Fibroblast of skin of left quadriceps (primary cell): Measurements from ENCODE around the gene PRDX2.

Source experiments
- DNase-seq, 2 experiments: peaks; one replicate each; pipeline ENCODE4 v3.0.0-alpha.2; 2013; ENCODE audit warnings: low read depth in 2 of 2

PRDX2 gene

DNA sequence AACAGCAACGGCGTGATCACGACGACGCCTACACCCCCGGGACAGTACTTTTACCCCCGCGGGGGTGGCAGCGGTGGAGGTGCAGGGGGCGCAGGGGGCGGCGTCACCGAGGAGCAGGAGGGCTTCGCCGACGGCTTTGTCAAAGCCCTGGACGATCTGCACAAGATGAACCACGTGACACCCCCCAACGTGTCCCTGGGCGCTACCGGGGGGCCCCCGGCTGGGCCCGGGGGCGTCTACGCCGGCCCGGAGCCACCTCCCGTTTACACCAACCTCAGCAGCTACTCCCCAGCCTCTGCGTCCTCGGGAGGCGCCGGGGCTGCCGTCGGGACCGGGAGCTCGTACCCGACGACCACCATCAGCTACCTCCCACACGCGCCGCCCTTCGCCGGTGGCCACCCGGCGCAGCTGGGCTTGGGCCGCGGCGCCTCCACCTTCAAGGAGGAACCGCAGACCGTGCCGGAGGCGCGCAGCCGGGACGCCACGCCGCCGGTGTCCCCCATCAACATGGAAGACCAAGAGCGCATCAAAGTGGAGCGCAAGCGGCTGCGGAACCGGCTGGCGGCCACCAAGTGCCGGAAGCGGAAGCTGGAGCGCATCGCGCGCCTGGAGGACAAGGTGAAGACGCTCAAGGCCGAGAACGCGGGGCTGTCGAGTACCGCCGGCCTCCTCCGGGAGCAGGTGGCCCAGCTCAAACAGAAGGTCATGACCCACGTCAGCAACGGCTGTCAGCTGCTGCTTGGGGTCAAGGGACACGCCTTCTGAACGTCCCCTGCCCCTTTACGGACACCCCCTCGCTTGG, 9.3 kb downstream of the PRDX2 start:
- DNase-seq, result no peak

DNA sequence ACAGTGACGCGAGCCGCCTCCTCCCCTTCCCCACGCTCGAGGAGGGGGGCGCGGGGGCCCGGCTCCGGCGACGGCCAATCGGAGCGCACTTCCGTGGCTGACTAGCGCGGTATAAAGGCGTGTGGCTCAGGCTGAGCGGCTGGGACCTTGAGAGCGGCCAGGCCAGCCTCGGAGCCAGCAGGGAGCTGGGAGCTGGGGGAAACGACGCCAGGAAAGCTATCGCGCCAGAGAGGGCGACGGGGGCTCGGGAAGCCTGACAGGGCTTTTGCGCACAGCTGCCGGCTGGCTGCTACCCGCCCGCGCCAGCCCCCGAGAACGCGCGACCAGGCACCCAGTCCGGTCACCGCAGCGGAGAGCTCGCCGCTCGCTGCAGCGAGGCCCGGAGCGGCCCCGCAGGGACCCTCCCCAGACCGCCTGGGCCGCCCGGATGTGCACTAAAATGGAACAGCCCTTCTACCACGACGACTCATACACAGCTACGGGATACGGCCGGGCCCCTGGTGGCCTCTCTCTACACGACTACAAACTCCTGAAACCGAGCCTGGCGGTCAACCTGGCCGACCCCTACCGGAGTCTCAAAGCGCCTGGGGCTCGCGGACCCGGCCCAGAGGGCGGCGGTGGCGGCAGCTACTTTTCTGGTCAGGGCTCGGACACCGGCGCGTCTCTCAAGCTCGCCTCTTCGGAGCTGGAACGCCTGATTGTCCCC, 10.1 kb downstream of the PRDX2 start, which contains the start of gene JUNB:
TSS of gene JUNB (plus strand) at position 142 of the 706 bp plus-strand sequence. CDS start at position 428, 286 bp downstream.
- peak; percentile 94 to 95 for DNase-seq

DNA sequence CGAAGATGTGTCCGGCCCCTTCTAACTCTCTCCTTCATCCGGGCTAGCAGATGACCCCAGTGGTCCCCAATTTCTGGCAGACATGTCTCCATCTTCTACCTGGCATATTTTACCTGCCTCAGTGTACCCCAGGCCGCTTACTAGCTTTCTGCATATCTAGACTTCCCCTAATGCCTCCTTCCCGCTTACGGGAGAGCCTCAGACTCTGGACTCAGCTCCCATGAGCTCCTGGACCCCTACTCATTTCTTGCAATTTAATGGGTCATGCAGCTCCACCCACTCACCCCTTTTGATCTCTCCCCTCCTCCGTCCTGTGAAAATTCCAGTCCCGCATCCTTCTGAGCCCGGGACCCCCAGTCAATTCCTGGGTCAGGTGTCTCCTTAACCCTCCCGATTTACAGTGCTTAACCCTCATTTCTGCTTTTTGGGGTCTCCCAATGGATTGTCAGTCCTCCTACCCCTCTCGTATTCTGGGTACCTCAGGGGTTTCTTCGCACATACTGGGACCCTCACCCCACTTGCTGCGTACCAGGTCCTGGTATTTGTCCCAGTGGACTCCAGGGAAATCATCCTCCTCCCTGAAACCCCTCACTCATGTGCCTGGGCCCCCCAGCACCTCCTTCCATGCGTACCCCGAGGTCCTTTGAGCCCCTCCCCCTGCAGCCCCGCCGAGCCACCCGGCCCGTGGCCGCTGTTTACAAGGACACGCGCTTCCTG, 10.8 kb downstream of the PRDX2 start:
- no peak for DNase-seq

DNA sequence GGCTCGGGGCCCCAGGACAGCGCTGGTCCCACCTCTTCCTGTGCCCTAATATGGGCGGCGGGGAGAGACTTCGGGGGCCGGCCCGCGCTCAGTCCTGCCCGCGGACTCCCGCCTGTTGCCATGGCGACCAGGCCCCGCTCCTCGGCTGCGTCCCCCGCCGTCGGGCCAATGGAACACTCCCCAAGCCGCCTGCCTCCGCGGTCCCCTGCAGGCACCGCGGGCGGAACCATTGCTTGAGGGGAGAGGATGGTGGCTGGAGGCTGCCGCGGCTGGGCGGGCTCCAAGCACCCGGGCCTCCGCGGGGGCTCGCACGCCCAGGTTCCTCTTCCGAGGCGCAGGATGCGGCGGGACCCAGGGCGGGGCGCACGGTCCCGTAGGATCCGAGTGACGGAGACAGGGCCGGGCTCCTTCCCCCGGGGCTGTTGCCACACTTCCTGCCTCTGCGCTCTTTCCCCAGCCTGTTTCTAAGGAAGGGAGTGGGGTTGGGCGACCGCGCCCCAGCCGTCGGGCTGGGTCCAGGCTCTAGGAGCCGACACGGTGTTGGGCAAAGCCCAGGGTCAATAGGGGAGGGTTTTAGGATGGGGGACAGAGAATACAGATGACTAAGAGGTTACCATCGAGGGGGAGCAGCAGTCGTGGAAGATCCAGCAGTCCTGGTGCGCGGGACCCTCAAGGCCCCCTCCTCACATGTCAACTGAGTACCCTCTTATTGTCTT, 11.5 kb downstream of the PRDX2 start:
- peak; percentile 94 to 96 for DNase-seq

GRCh38 chr19:12789098-12789903, 12.3 kb downstream of the PRDX2 start:
- no peak for DNase-seq

- DNase-seq, result no peak
Observed at GRCh38 chr19:12788682-12789097, 12.9 kb downstream of the PRDX2 start.

GRCh38 chr19:12788042-12788681, 13.4 kb downstream of the PRDX2 start:
- DNase-seq, result no peak

GRCh38 chr19:12787458-12787857, 14.1 kb downstream of the PRDX2 start:
- no peak for DNase-seq

GRCh38 chr19:12786952-12787351, 14.6 kb downstream of the PRDX2 start:
- DNase-seq, result no peak

DNA sequence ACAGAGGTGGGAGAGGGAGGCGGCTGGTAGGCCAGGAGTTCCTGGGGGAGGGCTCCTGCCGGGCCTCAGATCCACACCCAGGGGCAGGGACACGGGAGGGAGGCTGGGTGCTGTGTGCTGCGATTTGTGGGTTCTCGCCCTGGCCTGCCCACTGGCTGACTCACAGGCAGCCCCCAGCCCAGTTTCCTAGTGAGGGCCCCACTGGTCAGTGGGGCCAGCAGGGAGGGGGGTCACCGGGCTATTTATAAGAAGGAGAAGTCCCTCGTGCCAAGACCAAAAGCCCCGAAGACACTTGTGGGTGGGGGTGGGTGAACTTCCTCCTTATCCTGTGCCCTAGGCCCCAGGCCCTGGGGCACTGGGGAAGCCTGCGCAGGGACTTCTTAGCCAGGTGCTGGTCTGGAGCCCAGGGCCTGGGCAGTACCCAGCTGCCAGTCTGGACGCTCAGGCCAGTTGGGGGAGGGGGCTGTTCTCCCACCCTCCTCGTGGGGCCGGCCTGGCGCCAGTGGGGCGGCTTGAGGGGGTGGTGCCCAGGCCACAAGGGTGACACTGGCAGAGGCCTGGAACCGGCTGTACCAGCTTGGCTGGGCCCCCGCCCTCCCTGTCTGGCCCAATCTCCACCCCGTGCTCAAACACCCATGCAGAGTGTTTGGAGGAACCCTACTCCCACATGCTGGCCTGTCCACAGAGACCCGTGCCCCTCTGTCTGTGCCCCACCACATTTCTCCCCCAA, 15.3 kb downstream of the PRDX2 start:
- DNase-seq, result no peak

DNA sequence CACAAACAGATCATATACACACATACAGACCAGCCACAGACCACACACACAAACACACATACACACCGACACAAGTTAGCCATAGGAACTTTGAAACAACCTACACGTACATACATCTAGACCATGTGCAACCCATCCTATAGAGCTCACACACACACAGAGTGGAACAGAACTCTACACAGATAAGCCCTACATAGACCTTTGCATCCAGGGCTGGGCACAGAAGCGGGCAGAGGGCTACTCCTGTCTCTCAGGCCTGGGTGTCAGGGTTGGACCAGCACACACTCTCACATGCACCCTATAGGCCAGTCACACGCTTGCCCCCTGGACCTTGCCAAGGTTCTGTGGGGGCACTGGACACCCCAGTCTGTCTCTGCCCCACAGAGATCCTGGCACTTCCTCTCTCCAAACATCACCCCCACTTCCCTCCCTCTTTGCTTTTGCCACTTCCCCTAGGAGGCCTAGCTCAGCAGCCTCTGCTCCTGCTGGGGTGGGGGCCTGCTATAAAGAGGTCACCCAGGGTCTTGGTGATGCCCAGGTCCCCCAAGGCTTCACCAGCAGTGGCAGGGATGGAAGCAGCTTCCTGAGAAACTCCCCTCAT, 16.1 kb downstream of the PRDX2 start:
- DNase-seq, result no peak

DNA sequence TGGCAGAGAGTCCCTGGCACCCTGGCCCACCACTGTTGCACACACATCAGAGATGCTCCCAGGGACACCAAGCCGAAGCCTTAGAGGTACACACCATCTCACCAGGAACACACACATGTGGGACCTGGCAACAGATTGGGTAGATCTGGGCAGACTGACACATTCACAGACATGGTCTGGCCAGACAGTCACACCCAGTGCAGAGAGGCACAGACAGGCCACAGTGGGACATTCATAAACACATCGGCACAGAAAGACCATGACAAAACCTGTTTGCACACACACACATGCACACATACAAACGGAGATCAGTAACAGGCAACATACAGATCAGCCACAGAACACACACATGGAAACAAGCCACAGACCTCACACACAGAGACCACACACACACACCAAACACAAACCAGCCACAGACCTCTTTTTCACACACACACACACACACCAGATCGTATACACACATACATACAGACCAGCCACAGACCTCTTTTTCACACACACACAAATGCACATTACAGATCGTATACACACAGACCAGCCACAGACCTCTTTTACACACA, 16.6 kb downstream of the PRDX2 start:
- DNase-seq, result no peak

GRCh38 chr19:12784394-12784870, 17.2 kb downstream of the PRDX2 start:
- no peak for DNase-seq

GRCh38 chr19:12783849-12784393, 17.7 kb downstream of the PRDX2 start:
- DNase-seq, result no peak

DNA sequence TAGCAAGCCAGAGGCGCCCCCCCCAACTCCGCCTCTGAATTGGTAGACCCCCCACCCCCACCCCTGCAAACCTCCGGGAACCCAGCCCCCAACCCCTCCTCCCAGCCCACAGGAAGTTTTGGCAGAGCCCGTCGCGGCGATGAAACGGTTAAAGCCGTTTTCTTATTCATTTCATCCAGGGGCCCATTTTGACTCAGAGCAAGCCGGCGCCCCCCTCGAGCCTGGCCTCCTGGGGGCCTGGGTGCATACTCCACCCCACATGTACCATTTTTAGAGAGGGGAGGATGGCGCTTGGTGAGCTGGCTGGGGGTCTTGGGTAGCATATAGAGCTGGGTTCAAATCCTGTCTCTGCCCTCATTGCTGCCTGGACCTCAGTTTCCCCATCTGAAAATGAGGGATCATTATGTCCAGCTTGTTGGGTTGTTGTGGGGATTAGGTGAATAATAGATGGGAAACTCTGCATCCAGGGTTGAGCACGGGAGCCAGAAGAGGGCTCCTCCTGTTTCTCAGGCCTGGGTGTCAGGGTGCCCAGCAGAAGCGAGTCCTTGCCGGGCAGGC, 18.2 kb downstream of the PRDX2 start:
- no peak for DNase-seq

DNA sequence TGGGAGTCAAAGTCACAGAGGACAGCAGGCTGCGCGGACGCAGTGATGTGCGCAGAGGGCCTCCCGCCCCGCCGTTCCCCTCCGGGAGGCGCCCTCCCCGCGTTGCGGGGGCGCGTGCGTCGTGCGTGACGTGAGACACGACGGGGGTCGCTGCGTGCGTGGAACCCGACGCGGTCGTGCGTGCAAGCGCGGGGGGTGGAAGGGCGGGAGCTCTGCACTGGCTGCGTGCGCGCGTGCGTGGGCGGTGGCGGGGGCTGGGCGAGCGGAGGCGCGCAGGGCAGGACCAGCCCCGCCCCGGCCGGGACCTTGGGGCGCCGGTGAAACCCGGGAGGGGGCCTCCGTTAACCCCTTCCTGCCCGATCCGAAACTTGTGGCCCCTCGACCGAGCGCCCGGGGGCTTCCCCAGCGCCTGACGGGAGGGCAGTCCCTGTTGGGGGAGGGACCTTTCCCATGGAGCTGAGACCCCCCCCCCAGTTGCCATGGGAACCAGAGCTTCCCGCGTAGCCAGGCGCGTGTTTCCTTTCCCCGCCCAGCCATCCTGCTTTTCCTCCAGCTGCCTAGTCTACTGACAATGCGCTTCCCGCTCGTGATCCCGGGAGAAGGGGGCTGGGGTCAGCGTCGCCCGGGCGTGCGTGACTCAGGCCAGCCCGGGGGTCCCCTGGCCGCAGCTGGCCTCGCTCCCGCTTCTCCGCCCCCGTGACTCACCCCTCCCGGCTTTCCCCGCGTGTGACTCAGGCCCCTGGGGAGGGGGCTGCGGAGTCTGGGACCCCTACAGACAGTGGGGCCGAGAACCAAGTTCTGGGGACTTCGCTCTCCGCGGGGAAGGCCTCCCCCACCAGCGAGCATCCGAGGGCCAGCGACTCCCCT, 18.9 kb downstream of the PRDX2 start:
- peak; percentile 64 for DNase-seq

DNA sequence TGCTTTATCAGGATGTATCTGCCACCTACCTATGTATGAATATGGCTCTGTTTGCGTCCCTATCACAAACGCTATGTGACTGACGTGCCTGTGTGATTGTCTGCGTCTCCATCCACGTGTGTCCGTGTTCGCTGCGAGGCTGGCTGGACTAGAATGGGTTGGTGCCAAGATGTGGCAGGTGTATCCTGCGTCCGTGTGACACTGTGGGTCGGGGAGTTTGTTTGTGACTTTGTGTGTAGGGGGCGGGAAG, 19.5 kb downstream of the PRDX2 start:
- no peak for DNase-seq
